HUES48 (cell line): ENCODE data around the gene FZR1.

Experiments
- H3K27ac ChIP-seq: one replicate; pipeline ENCODE4 v1.7.0; 2013; ENCODE audit warnings: low read depth, low read length, inconsistent platforms
- H3K27me3 ChIP-seq: 2 replicates; pipeline ENCODE4 v1.6.1; 2013; ENCODE audit warnings: mild to moderate bottlenecking, low read length; ENCODE audit not compliant: control insufficient read depth, insufficient read depth
- H3K36me3 ChIP-seq: 2 replicates; pipeline ENCODE4 v1.6.1; 2013; ENCODE audit warnings: low read length; ENCODE audit not compliant: control insufficient read depth, insufficient read depth
- H3K4me1 ChIP-seq: 2 replicates; pipeline ENCODE4 v1.6.1; 2013; ENCODE audit warnings: mild to moderate bottlenecking, low read length; ENCODE audit not compliant: control insufficient read depth, insufficient read depth
- H3K4me3 ChIP-seq: 2 replicates; pipeline ENCODE4 v1.5.1; 2013; ENCODE audit warnings: mild to moderate bottlenecking, low read depth, low read length
- H3K9ac ChIP-seq: 2 replicates; pipeline ENCODE4 v1.6.1; 2013; ENCODE audit warnings: mild to moderate bottlenecking, low read depth, low read length, moderate library complexity
- H3K9me3 ChIP-seq: 2 replicates; pipeline ENCODE4 v1.6.1; 2013; ENCODE audit warnings: low read length; ENCODE audit not compliant: control insufficient read depth, insufficient read depth

Gene FZR1

GRCh38 chr19:3475449-3475848 is 30.7 kb upstream of the FZR1 start:
- H3K9me3 ChIP-seq: no peaks in the 10 kb centered on the region
- peaks cover 5% of the 10 kb centered on the region; the same call in 1 of the 2 replicates for H3K27me3 ChIP-seq

GRCh38 chr19:3476830-3477229 is 29.3 kb upstream of the FZR1 start:
- Histone ChIP-seq H3K36me3 (no peaks in the 10 kb centered on the region), H3K9ac (no peak overlapping the region), H3K27ac (no peak overlapping the region), H3K4me3 (no peak overlapping the region), H3K9me3 (no peaks in the 10 kb centered on the region), H3K27me3 (peaks cover 5% of the 10 kb centered on the region; the same call in 1 of the 2 replicates), H3K4me1 (no peaks in the 10 kb centered on the region)

More at GRCh38 chr19:3475449-3475848, 30.7 kb upstream of the FZR1 start:
- H3K9ac ChIP-seq: no peak overlapping the region
- H3K36me3 ChIP-seq: no peaks in the 10 kb centered on the region
- H3K4me3 ChIP-seq: no peak overlapping the region
- H3K27ac ChIP-seq: no peak overlapping the region
- no peaks in the 10 kb centered on the region for H3K4me1 ChIP-seq

GRCh38 chr19:3477506-3477905 is 28.6 kb upstream of the FZR1 start:
- H3K4me3 ChIP-seq: no peak overlapping the region
- H3K9me3 ChIP-seq: no peaks in the 10 kb centered on the region
- no peaks in the 10 kb centered on the region for H3K36me3 ChIP-seq
- H3K27me3 ChIP-seq: peaks cover 5% of the 10 kb centered on the region; the same call in 1 of the 2 replicates
- no peaks in the 10 kb centered on the region for H3K4me1 ChIP-seq
- H3K9ac ChIP-seq: no peak overlapping the region
- H3K27ac ChIP-seq: no peak overlapping the region

GRCh38 chr19:3477951-3478350 is 28.2 kb upstream of the FZR1 start:
- H3K36me3 ChIP-seq: no peaks in the 10 kb centered on the region
- no peak overlapping the region for H3K9ac ChIP-seq
- no peaks in the 10 kb centered on the region for H3K9me3 ChIP-seq
- H3K27ac ChIP-seq: no peak overlapping the region
- H3K4me1 ChIP-seq: no peaks in the 10 kb centered on the region
- peaks cover 5% of the 10 kb centered on the region; the same call in 1 of the 2 replicates for H3K27me3 ChIP-seq
- H3K4me3 ChIP-seq: no peak overlapping the region

- H3K36me3 ChIP-seq: no peaks in the 10 kb centered on the region
- no peak overlapping the region for H3K27ac ChIP-seq
- H3K4me1 ChIP-seq: no peaks in the 10 kb centered on the region
- H3K9ac ChIP-seq: no peak overlapping the region
- H3K27me3 ChIP-seq: peaks cover 5% of the 10 kb centered on the region; the same call in 1 of the 2 replicates
- H3K4me3 ChIP-seq: no peak overlapping the region; the same call in 1 of the 2 replicates
- H3K9me3 ChIP-seq: no peaks in the 10 kb centered on the region
Measured at GRCh38 chr19:3478409-3479176, 27.5 kb upstream of the FZR1 start.

- Histone ChIP-seq H3K4me1 (no peaks in the 10 kb centered on the region), H3K9me3 (no peaks in the 10 kb centered on the region), H3K36me3 (no peaks in the 10 kb centered on the region), H3K27me3 (peaks cover 5% of the 10 kb centered on the region; the same call in 1 of the 2 replicates), H3K9ac (no peak overlapping the region), H3K27ac (no peak overlapping the region), H3K4me3 (no peak overlapping the region; the same call in 1 of the 2 replicates)
Measured at GRCh38 chr19:3479177-3479833, 26.8 kb upstream of the FZR1 start.

GRCh38 chr19:3479834-3480215 is 26.3 kb upstream of the FZR1 start:
- no peaks in the 10 kb centered on the region for H3K9me3 ChIP-seq
- H3K9ac ChIP-seq: no peak overlapping the region
- no peaks in the 10 kb centered on the region for H3K36me3 ChIP-seq
- no peaks in the 10 kb centered on the region for H3K4me1 ChIP-seq
- no peak overlapping the region for H3K27ac ChIP-seq
- H3K4me3 ChIP-seq: no peak overlapping the region
- peaks cover 5% of the 10 kb centered on the region; the same call in 1 of the 2 replicates for H3K27me3 ChIP-seq

- Histone ChIP-seq H3K36me3 (no peaks in the 10 kb centered on the region), H3K27me3 (peaks cover 5% of the 10 kb centered on the region; the same call in 1 of the 2 replicates), H3K9me3 (no peaks in the 10 kb centered on the region), H3K27ac (no peak within 1 kb of the TSS), H3K4me1 (no peaks in the 10 kb centered on the region), H3K4me3 (no peak within 1 kb of the TSS), H3K9ac (no peak within 1 kb of the TSS)
Measured at GRCh38 chr19:3480383-3481091, 25.6 kb upstream of the FZR1 start, which contains the start of gene SMIM24. Gene SMIM24, minus strand, starts transcription at chr19:3480525. Its CDS starts 62 bp downstream, at chr19:3480463.

GRCh38 chr19:3481241-3482090 is 24.6 kb upstream of the FZR1 start:
- no peaks in the 10 kb centered on the region for H3K27me3 ChIP-seq
- H3K4me1 ChIP-seq: no peaks in the 10 kb centered on the region
- no peak overlapping the region for H3K4me3 ChIP-seq
- no peaks in the 10 kb centered on the region for H3K36me3 ChIP-seq
- H3K27ac ChIP-seq: no peak overlapping the region
- H3K9me3 ChIP-seq: no peaks in the 10 kb centered on the region
- H3K9ac ChIP-seq: no peak overlapping the region

GRCh38 chr19:3482507-3483225 is 23.4 kb upstream of the FZR1 start:
- no peak overlapping the region for H3K4me3 ChIP-seq
- no peak overlapping the region for H3K27ac ChIP-seq
- H3K27me3 ChIP-seq: no peaks in the 10 kb centered on the region
- no peaks in the 10 kb centered on the region for H3K9me3 ChIP-seq
- H3K36me3 ChIP-seq: no peaks in the 10 kb centered on the region
- H3K9ac ChIP-seq: no peak overlapping the region
- H3K4me1 ChIP-seq: no peaks in the 10 kb centered on the region
